PFSK-1 (cell line): Measurements from ENCODE around the gene OTOP2.

ENCODE experiments used
- FOXP2 ChIP-seq: optimal IDR thresholded peaks from 2 replicates; pipeline ENCODE3; 2011; ENCODE audit warnings: borderline replicate concordance, control low read depth, inconsistent platforms; ENCODE audit not compliant: insufficient read depth; ENCODE audit errors: extremely low read length, extremely low read depth
- POLR2AphosphoS5 ChIP-seq: IDR thresholded peaks from 2 replicates; pipeline ENCODE4 v1.6.1; 2012; ENCODE audit warnings: low read depth, mild to moderate bottlenecking, control low read depth, low read length, moderate library complexity
- SIN3A ChIP-seq: IDR thresholded peaks from 2 replicates; pipeline ENCODE4 v1.6.1; 2012; ENCODE audit warnings: mild to moderate bottlenecking, low read length, moderate library complexity, borderline replicate concordance; ENCODE audit not compliant: insufficient read depth
- TAF1 ChIP-seq: IDR thresholded peaks from 2 replicates; pipeline ENCODE4 v1.6.1; 2012; ENCODE audit warnings: low read length, control low read depth, borderline replicate concordance; ENCODE audit not compliant: insufficient read depth
- TF ChIP-seq, protein P1 (sequence below), 2 experiments: IDR thresholded peaks; 2 replicates each; pipeline versions ENCODE4 v1.6.1 to v1.8.0; 2011 to 2012; ENCODE audit warnings: low read depth in 2 of 2, low read length in 2 of 2, control low read depth in 1 of 2, inconsistent platforms in 1 of 2, mild to moderate bottlenecking in 1 of 2, moderate library complexity in 1 of 2; ENCODE audit not compliant: insufficient read depth in 1 of 2

The OTOP2 gene

DNA sequence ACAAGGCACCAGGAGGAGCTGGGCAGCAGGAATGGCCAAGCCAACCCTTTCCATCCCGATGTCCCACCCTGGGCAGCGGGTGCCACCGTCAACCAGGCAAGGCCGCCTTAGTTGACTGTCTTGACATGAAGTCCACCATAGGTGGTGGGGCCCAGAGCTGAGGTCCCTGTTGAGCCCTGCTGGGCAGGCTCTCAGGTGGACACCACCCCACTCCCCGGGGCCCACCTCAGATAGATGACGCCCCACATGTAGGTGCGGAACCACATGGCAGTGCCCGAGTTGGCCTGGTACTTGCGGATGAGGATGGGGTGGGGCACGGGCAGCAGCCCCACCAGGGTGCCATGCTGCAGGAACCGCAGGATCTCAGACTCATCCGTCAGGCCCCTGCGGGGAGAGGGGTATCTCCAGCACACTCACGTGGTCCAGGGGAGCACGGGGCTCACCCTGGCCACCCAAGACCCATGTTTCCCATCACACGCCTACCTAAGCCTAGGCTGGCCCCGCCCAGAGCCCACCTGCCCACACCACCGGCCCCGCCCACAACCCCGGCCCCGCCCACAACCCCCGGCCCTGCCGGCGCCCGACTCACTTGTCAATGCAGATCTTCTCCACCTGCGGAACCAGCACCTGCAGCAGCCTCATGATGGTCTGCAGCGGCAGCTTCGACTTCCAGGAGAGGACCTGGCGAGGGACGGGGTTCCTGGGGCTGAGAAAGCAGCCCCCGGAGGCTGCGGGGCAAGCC is 27.8 kb downstream of the OTOP2 start:
- no peak for TF ChIP-seq TAF1
- no peak for TF ChIP-seq SIN3A
- TF ChIP-seq, protein P1, sequence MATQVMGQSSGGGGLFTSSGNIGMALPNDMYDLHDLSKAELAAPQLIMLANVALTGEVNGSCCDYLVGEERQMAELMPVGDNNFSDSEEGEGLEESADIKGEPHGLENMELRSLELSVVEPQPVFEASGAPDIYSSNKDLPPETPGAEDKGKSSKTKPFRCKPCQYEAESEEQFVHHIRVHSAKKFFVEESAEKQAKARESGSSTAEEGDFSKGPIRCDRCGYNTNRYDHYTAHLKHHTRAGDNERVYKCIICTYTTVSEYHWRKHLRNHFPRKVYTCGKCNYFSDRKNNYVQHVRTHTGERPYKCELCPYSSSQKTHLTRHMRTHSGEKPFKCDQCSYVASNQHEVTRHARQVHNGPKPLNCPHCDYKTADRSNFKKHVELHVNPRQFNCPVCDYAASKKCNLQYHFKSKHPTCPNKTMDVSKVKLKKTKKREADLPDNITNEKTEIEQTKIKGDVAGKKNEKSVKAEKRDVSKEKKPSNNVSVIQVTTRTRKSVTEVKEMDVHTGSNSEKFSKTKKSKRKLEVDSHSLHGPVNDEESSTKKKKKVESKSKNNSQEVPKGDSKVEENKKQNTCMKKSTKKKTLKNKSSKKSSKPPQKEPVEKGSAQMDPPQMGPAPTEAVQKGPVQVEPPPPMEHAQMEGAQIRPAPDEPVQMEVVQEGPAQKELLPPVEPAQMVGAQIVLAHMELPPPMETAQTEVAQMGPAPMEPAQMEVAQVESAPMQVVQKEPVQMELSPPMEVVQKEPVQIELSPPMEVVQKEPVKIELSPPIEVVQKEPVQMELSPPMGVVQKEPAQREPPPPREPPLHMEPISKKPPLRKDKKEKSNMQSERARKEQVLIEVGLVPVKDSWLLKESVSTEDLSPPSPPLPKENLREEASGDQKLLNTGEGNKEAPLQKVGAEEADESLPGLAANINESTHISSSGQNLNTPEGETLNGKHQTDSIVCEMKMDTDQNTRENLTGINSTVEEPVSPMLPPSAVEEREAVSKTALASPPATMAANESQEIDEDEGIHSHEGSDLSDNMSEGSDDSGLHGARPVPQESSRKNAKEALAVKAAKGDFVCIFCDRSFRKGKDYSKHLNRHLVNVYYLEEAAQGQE (IDR thresholded peaks at IDR 0.05; ENCODE audit: insufficient read depth in 1 of 2, low read depth in 2 of 2, low read length in 2 of 2), result no peak
- no peak for TF ChIP-seq POLR2AphosphoS5
- TF ChIP-seq FOXP2, result no peak

- TF ChIP-seq FOXP2, result no peak
- TF ChIP-seq, protein P1 (IDR thresholded peaks at IDR 0.05; ENCODE audit: insufficient read depth in 1 of 2, low read depth in 2 of 2, low read length in 2 of 2), result no peak
- TF ChIP-seq TAF1, result no peak
- TF ChIP-seq POLR2AphosphoS5, result no peak
Measured at GRCh38 chr17:74952431-74953133, 28.5 kb downstream of the OTOP2 start.

- TF ChIP-seq FOXP2 (no peak), POLR2AphosphoS5 (no peak), SIN3A (no peak), TAF1 (no peak)
- TF ChIP-seq, protein P1 (IDR thresholded peaks at IDR 0.05; ENCODE audit: insufficient read depth in 1 of 2, low read depth in 2 of 2, low read length in 2 of 2), result no peak
Measured at GRCh38 chr17:74953134-74953687, 29.1 kb downstream of the OTOP2 start.

DNA sequence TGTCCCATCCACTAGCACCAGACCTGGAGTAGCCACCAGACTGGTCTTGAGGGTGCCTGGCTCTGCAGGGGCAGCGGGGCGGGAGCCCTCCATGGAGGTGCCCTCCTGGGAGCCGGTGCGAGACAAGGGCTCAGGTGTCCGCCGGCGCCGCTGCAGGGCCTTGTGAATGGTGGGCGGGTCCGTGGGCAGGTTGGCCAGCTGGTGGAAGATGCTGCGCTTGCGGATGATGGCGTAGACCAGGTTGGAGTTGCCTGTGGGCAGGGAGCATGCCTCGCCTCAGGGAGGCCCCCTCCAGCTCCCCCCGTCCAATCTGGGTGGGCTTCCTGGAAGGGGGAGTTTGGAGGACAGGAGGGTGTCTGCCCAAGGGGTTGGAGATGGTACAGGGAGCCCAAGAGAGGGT is 30.0 kb downstream of the OTOP2 start:
- TF ChIP-seq, protein P1 (IDR thresholded peaks at IDR 0.05; ENCODE audit: insufficient read depth in 1 of 2, low read depth in 2 of 2, low read length in 2 of 2), result no peak
- no peak for TF ChIP-seq FOXP2
- no peak for TF ChIP-seq TAF1
- TF ChIP-seq POLR2AphosphoS5, result no peak
- TF ChIP-seq SIN3A, result no peak
